Tibial nerve (tissue), 3 donors: Measurements from ENCODE around the gene MAP4K3.

ENCODE experiments used
- CTCF ChIP-seq, 5 experiments: fragments of 200-600 bp in 3 of 5; fragments of 450-650 bp in 2 of 5; sonication (generic) in 3 of 5; IDR thresholded peaks; one replicate each; pipeline ENCODE4 v1.5.1; 2016 to 2019; ENCODE audit warnings: antibody characterized with exemption in 5 of 5, mild to moderate bottlenecking in 3 of 5, moderate library complexity in 2 of 5
- POLR2A ChIP-seq, 2 donors: fragments of 450-650 bp; IDR thresholded peaks; one replicate each; pipeline ENCODE4 v1.6.1; 2017; ENCODE audit warnings: antibody characterized with exemption in 2 of 2, mild to moderate bottlenecking in 2 of 2, moderate library complexity in 2 of 2

- TF ChIP-seq POLR2A (IDR thresholded peaks at IDR 0.05) (no peak), CTCF (IDR thresholded peaks at IDR 0.05) (no peak)
Measured at GRCh38 chr2:39373181-39373802, 63.8 kb downstream of the MAP4K3 start.
